HepG2 (cell line): Measurements from ENCODE around the gene ANKRD39. TPM values are rescaled to one million over a fixed set of nuclear protein-coding genes. Genes with fewer than 3 reads are reported as not detected.
A peak's percentile ranks its signal among the peaks of the same experiment; 100 is the strongest.

Source experiments
- AFF4 ChIP-seq: sonication (generic); formaldehyde crosslinking; IDR thresholded peaks from 2 replicates; pipeline ENCODE4 v1.4.0; 2020; ENCODE audit warnings: missing genetic modification reagents
- AGO1 ChIP-seq: fragments of 200-400 bp; formaldehyde crosslinking; IDR thresholded peaks from 2 replicates; pipeline ENCODE4 v1.6.1; 2017; ENCODE audit warnings: mild to moderate bottlenecking, low read depth, low read length, moderate library complexity; ENCODE audit not compliant: poor library complexity, severe bottlenecking
- CHD2 ChIP-seq: IDR thresholded peaks from 2 replicates; pipeline ENCODE4 v1.6.1; 2011; ENCODE audit warnings: low read depth, low read length, improper control_type of control experiment
- ERF ChIP-seq: IDR thresholded peaks from 2 replicates; pipeline ENCODE4 v1.6.1; 2018; ENCODE audit warnings: missing biosample characterization, missing genetic modification reagents
- FOXA1 ChIP-seq, 2 experiments: fragments of 450-650 bp in 1 of 2; sonication (generic) in 1 of 2; formaldehyde crosslinking in 1 of 2; IDR thresholded peaks; 2 replicates each; pipeline versions ENCODE4 v1.4.0 to v1.6.1; 2016 to 2020; ENCODE audit warnings: missing genetic modification reagents in 1 of 2
- FOXJ3 ChIP-seq: sonication (generic); formaldehyde crosslinking; IDR thresholded peaks from 2 replicates; pipeline ENCODE4 v1.4.0; 2020; ENCODE audit warnings: missing genetic modification reagents, mild to moderate bottlenecking, borderline replicate concordance
- GLI4 ChIP-seq: sonication (generic); formaldehyde crosslinking; IDR thresholded peaks from 2 replicates; pipeline ENCODE4 v1.5.1; 2020; ENCODE audit warnings: missing genetic modification reagents, mild to moderate bottlenecking, moderate library complexity, borderline replicate concordance
- GRHL1 ChIP-seq: sonication (generic); formaldehyde crosslinking; conservative IDR thresholded peaks from 2 replicates; pipeline ENCODE4 v1.8.0; 2022; ENCODE audit warnings: missing genetic modification reagents
- HES4 ChIP-seq: sonication (generic); formaldehyde crosslinking; IDR thresholded peaks from 2 replicates; pipeline ENCODE4 v1.9.0; 2021; ENCODE audit warnings: mild to moderate bottlenecking, missing genetic modification reagents, borderline replicate concordance
- MIER2 ChIP-seq: IDR thresholded peaks from 2 replicates; pipeline ENCODE4 v1.6.1; 2016; ENCODE audit warnings: missing biosample characterization, missing genetic modification reagents
- PCBP1 ChIP-seq: fragments of 200-400 bp; formaldehyde crosslinking; IDR thresholded peaks from 2 replicates; pipeline ENCODE4 v1.6.1; 2017; ENCODE audit warnings: mild to moderate bottlenecking, low read depth, low read length, borderline replicate concordance
- POLR2A ChIP-seq, 2 experiments: IDR thresholded peaks; 2 replicates each; pipeline ENCODE4 v1.6.1; 2011; ENCODE audit warnings: low read depth in 2 of 2, low read length in 2 of 2, mild to moderate bottlenecking in 1 of 2, moderate library complexity in 1 of 2; ENCODE audit not compliant: insufficient read depth in 1 of 2
- SNRNP70 ChIP-seq: fragments of 200-400 bp; formaldehyde crosslinking; IDR thresholded peaks from 2 replicates; pipeline ENCODE4 v1.6.1; 2017; ENCODE audit warnings: mild to moderate bottlenecking, low read depth, low read length, moderate library complexity
- ZNF589 ChIP-seq: sonication (generic); formaldehyde crosslinking; conservative IDR thresholded peaks from 2 replicates; pipeline ENCODE4 v1.8.0; 2022; ENCODE audit warnings: mild to moderate bottlenecking, moderate library complexity, missing genetic modification reagents
- polyA plus RNA-seq, 8 experiments: library from polyadenylated mRNA; depleted of rRNA in 3 of 8; stranded (reverse) in 7 of 8; unstranded in 1 of 8; fragments of >200 nt; fragmentation: Illumina TruSeq in 4 of 8; extraction: Trizol in 4 of 8; gene quantifications; 2 replicates each; pipeline versions ENCODE4 v1.2.1 to v1.2.3, GENCODE V29; 2011 to 2016; ENCODE audit warnings: low read depth in 4 of 8, missing spikeins in 1 of 8, mixed read lengths in 1 of 8; ENCODE audit not compliant: insufficient read depth in 1 of 8
- total RNA-seq, 5 experiments: library from RNA; depleted of rRNA; stranded (reverse); fragments of >200 nt; fragmentation: Illumina TruSeq; extraction: Trizol; gene quantifications; 2 replicates each; pipeline ENCODE4 v1.2.3, GENCODE V29; 2016; ENCODE audit warnings: low read depth in 1 of 5
- TF ChIP-seq, protein P1 (sequence below): sonication (generic); formaldehyde crosslinking; IDR thresholded peaks from 2 replicates; pipeline ENCODE4 v1.5.1; 2020; ENCODE audit warnings: missing genetic modification reagents, mild to moderate bottlenecking, borderline replicate concordance

ANKRD39 gene
- total and polyA plus RNA-seq, 2 of the 13 experiments (the other 11 are each of a cell fraction or from before 2014, with no cell fraction given), result 23.2 to 24.8 TPM

GRCh38 chr2:96815326-96816126, 42.3 kb downstream of the ANKRD39 start (continued):
- no peak; the same call in 1 of the 2 replicates for TF ChIP-seq ERF (CRISPR knock-in tag)
- no peak for TF ChIP-seq GLI4 (CRISPR knock-in tag)
- TF ChIP-seq ZNF589, result no peak
- TF ChIP-seq POLR2A (IDR thresholded peaks at IDR 0.05; ENCODE audit: insufficient read depth in 1 of 2, low read depth in 2 of 2, low read length in 2 of 2), result 0 out of 4 replicates have a peak, but pooled peaks of 1 of the 2 experiments have one; percentile 47
- TF ChIP-seq HES4 (CRISPR knock-in tag), result no peak
- TF ChIP-seq AGO1, result no peak
- no peak for TF ChIP-seq PCBP1
- no peak for TF ChIP-seq GRHL1 (CRISPR knock-in tag)
- 0 out of 2 replicates have a peak, but pooled peaks have one; percentile 20 for TF ChIP-seq CHD2
- TF ChIP-seq, protein P1, sequence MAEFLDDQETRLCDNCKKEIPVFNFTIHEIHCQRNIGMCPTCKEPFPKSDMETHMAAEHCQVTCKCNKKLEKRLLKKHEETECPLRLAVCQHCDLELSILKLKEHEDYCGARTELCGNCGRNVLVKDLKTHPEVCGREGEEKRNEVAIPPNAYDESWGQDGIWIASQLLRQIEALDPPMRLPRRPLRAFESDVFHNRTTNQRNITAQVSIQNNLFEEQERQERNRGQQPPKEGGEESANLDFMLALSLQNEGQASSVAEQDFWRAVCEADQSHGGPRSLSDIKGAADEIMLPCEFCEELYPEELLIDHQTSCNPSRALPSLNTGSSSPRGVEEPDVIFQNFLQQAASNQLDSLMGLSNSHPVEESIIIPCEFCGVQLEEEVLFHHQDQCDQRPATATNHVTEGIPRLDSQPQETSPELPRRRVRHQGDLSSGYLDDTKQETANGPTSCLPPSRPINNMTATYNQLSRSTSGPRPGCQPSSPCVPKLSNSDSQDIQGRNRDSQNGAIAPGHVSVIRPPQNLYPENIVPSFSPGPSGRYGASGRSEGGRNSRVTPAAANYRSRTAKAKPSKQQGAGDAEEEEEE (CRISPR knock-in tag), result no peak
- TF ChIP-seq FOXJ3 (CRISPR knock-in tag), result no peak
- TF ChIP-seq MIER2 (CRISPR knock-in tag), result no peak
- TF ChIP-seq AFF4, result no peak
- no peak for TF ChIP-seq SNRNP70
- TF ChIP-seq FOXA1 (IDR thresholded peaks at IDR 0.05), result no peak
- TF ChIP-seq FOXA1 (CRISPR knock-in tag; IDR thresholded peaks at IDR 0.05), result no peak
